Right cardiac atrium (tissue), 5 donors: Measurements from ENCODE around the gene TRMT5. TPM values are rescaled to one million over a fixed set of nuclear protein-coding genes. Genes with fewer than 3 reads are reported as not detected.
A peak's percentile ranks its signal among the peaks of the same experiment; 100 is the strongest.

Experiments
- ATAC-seq, 2 donors: fragments of 200-7000 bp; cut with Tn5 transposase; one replicate each; pipeline versions ENCODE4 v1.8.0 to v1.9.1; 2020; ENCODE audit warnings: moderate library complexity in 2 of 2, mild to moderate bottlenecking in 1 of 2
- DNase-seq, 3 donors: peaks; one replicate each; pipeline ENCODE4 v3.0.0-alpha.2; 2020
- H3K27ac ChIP-seq: one replicate; pipeline ENCODE4 v1.5.1; 2013; ENCODE audit warnings: mild to moderate bottlenecking, low read length, control low read depth, moderate library complexity
- H3K27me3 ChIP-seq: one replicate; pipeline ENCODE4 v1.6.1; 2013; ENCODE audit not compliant: control insufficient read depth, insufficient read depth
- H3K4me1 ChIP-seq: one replicate; pipeline ENCODE4 v1.6.1; 2013; ENCODE audit warnings: low read length; ENCODE audit not compliant: control insufficient read depth, insufficient read depth
- H3K4me3 ChIP-seq: one replicate; pipeline ENCODE4 v1.5.1; 2013; ENCODE audit warnings: low read length, control low read depth
- H3K9me3 ChIP-seq: one replicate; pipeline ENCODE4 v1.6.1; 2013; ENCODE audit warnings: low read length; ENCODE audit not compliant: control insufficient read depth
- WGBS: extraction: QIAGEN DNeasy Blood & Tissue Kit; methylation state at CpG from one replicate; pipeline ENCODE4 v1.1.7; 2013; 5-methylcytosine and 5-hydroxymethylcytosine counted together
- intact Hi-C, 4 donors: fragments of 100-400 bp; cut with DNase I; formaldehyde crosslinking; loops; one replicate each; pipeline versions ENCODE4 v1.11.0 to v1.14.0; 2022 to 2023
- polyA plus RNA-seq: library from polyadenylated mRNA; stranded (reverse); fragments of 200-250 nt; gene quantifications from one replicate; pipeline ENCODE4 v1.2.3, GENCODE V29; 2013
- total RNA-seq, 4 donors: library from RNA; stranded (reverse); fragmentation: NEBNext Ultra II Directional; extraction: Animal tissue kit (Norgen Biotek cat#: 25700); gene quantifications; one replicate each; pipeline ENCODE4 v1.2.1, GENCODE V29; 2021
- donor health status: healthy with polysubstance abuse.
- donor health status: DM: no; HTN: yes; CAD: no.
- donor health status: DM: no; HTN: no; CAD: no.
- donor health status: DM: no; HTN: yes; CAD: no; lungs with severe emphysema.
- donor health status: DM: yes; HTN: yes; CAD: no.

The TRMT5 gene
- total and polyA plus RNA-seq, 5 donors, result 3.2 to 9.4 (median 8.7) TPM

GRCh38 chr14:60963761-60964160 is 17.1 kb downstream of the TRMT5 start:
- no peak for ATAC-seq
- H3K27ac ChIP-seq, result no peak overlapping the region
- no peak overlapping the region for H3K4me3 ChIP-seq
- WGBS, result 58% methylated on average over 2 of the region's 2 CpGs
- no peaks in the 10 kb centered on the region for H3K27me3 ChIP-seq
- intact Hi-C loops, result no loop called here
- no peak for DNase-seq
- peaks cover 1% of the 10 kb centered on the region for H3K9me3 ChIP-seq
- H3K4me1 ChIP-seq, result no peaks in the 10 kb centered on the region

- peaks cover 2% of the 10 kb centered on the region for H3K9me3 ChIP-seq
- no peak for ATAC-seq
- intact Hi-C loops, result no loop called here
Measured at GRCh38 chr14:60958146-60958545, 22.7 kb downstream of the TRMT5 start.

DNA sequence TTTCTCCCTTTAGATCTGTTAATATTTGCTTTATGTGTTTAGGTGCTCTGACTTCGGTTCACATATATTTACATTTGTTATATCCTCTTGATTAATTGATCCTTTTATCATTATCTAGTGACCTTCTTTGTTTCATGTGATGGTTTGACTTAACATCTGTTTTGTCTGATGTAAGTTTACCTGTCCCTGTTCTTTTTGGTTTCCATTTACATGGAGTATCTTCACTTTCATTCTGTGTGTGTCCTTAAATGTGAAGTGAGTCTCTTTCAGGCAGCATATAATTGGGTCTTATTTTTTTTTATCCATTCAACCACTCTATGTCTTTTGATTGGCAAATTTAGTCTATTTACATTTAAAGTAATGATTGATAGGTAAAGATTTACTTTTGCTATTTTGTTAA is 24.2 kb downstream of the TRMT5 start:
- Histone ChIP-seq H3K4me1 (no peaks in the 10 kb centered on the region), H3K9me3 (peaks cover 2% of the 10 kb centered on the region), H3K27ac (no peak overlapping the region), H3K27me3 (no peaks in the 10 kb centered on the region), H3K4me3 (no peak overlapping the region)
- intact Hi-C loops, result no loop called here
- ATAC-seq (no peak), DNase-seq (no peak)
- 97% methylated on average over 1 of the region's 1 CpG for WGBS

More at GRCh38 chr14:60958146-60958545, 22.7 kb downstream of the TRMT5 start:
- Histone ChIP-seq H3K4me1 (no peaks in the 10 kb centered on the region), H3K4me3 (no peak overlapping the region), H3K27me3 (no peaks in the 10 kb centered on the region), H3K27ac (no peak overlapping the region)
- DNase-seq, result no peak

DNA sequence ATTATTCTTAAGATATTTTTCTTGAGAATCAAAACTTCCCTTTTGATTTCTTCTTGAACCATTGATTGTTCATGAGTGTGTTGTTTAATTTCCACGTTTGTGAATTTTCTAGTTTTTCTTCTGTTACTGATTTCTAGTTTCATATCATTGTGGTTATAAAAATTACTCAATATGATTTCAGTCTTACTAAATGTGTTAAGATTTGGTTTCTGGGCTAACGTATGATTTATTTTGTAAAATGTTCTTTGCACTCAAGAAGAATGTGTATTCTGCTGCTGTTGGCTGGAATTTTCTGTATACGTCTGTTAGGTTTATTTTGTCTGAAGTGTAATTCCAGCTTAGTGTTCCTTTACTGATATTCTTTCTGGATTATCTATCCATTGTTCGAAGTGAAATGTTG is 24.7 kb downstream of the TRMT5 start:
- intact Hi-C loops, result no loop called here
- Histone ChIP-seq H3K27ac (no peak overlapping the region), H3K9me3 (peaks cover 2% of the 10 kb centered on the region), H3K27me3 (no peaks in the 10 kb centered on the region), H3K4me1 (no peaks in the 10 kb centered on the region), H3K4me3 (no peak overlapping the region)
- DNase-seq (no peak), ATAC-seq (no peak)
- 92% methylated on average over 4 of the region's 4 CpGs for WGBS

DNA sequence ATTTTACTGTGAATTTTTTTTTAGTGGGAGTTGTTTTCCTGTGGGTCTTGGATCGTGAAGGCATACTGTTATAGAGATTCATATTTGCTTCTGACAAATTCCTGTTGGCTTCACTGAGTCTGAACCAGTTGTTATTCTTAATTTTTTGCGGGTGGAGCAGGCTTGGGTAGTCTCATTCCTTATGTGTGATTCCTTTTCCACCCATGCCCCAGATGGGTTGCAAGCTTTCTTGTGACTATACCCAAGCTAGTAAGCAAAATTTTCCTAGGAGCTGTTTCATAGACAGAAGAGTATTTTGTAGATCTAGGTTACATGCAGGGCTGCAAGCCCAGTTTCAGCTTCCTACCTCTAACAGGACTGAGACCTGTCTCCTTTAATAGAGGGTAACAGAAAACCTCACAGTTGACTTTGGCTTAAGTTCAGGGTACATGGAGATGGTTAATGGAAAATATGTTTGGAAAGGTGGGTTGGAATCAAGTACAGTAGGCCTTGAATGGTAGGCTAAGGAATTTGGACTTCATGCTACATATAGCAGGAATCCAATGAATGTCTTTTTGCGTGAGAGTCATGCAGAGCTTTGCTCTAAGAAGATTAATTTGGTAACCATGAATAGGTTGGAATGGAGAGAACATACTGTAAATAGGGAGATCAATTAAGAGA is 29.0 kb downstream of the TRMT5 start:
- intact Hi-C loops, result no loop called here
- Histone ChIP-seq H3K4me1 (no peaks in the 10 kb centered on the region), H3K4me3 (no peak overlapping the region), H3K9me3 (no peaks in the 10 kb centered on the region), H3K27ac (no peak overlapping the region), H3K27me3 (no peaks in the 10 kb centered on the region)
- no peak for DNase-seq
- WGBS, result 48% methylated on average over 3 of the region's 3 CpGs
- ATAC-seq, result no peak

GRCh38 chr14:60946773-60947172 is 34.1 kb downstream of the TRMT5 start:
- no peak overlapping the region for H3K27ac ChIP-seq
- H3K9me3 ChIP-seq, result no peaks in the 10 kb centered on the region
- no peaks in the 10 kb centered on the region for H3K27me3 ChIP-seq
- DNase-seq (no peak), ATAC-seq (no peak)
- H3K4me1 ChIP-seq, result no peaks in the 10 kb centered on the region
- intact Hi-C loops, result no loop called here
- 82% methylated on average over 3 of the region's 3 CpGs for WGBS
- no peak overlapping the region for H3K4me3 ChIP-seq

GRCh38 chr14:60945984-60946383 is 34.9 kb downstream of the TRMT5 start:
- H3K9me3 ChIP-seq, result no peaks in the 10 kb centered on the region
- no peaks in the 10 kb centered on the region for H3K27me3 ChIP-seq
- H3K27ac ChIP-seq, result no peak overlapping the region
- ATAC-seq (no peak), DNase-seq (no peak)
- no peaks in the 10 kb centered on the region for H3K4me1 ChIP-seq
- 96% methylated on average over 1 of the region's 1 CpG for WGBS
- no peak overlapping the region for H3K4me3 ChIP-seq
- intact Hi-C loops, result no loop called here

- ATAC-seq, result peak; percentile 69 to 77
- H3K27me3 ChIP-seq, result no peaks in the 10 kb centered on the region
- H3K4me1 ChIP-seq, result no peaks in the 10 kb centered on the region
- no peak overlapping the region for H3K4me3 ChIP-seq
- DNase-seq, result peak in 1 of 3 donors; percentile 40
- no peaks in the 10 kb centered on the region for H3K9me3 ChIP-seq
- 19% methylated on average over 4 of the region's 4 CpGs for WGBS
- no peak overlapping the region for H3K27ac ChIP-seq
- intact Hi-C loops, result no loop called here
Measured at GRCh38 chr14:60944204-60944603, 36.7 kb downstream of the TRMT5 start.

- H3K27ac ChIP-seq, result no peak overlapping the region
- H3K4me3 ChIP-seq, result no peak overlapping the region
- no peak for DNase-seq
- no peaks in the 10 kb centered on the region for H3K4me1 ChIP-seq
- ATAC-seq, result no peak
- no peaks in the 10 kb centered on the region for H3K27me3 ChIP-seq
- no peaks in the 10 kb centered on the region for H3K9me3 ChIP-seq
- intact Hi-C loops, result no loop called here
- 79% methylated on average over 1 of the region's 1 CpG for WGBS
Measured at GRCh38 chr14:60943637-60944032, 37.2 kb downstream of the TRMT5 start.

DNA sequence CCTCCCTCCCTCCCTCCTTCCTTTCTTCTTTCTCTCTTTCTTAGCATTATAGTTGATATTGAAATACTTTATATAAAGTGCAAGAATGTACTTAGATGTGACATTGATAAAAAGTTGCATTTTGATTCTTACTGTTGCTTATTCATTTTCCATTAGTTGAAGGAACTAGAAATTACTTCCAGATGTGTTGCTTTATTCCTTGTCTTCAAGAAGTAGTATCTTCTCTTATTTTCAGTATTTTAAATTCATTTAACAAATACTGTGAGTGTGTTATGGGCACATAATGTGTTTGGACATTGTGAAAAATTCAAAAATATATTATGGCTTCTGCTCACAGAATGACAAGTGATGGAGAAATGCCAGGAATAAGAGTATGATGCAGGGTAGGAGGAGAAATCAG is 45.6 kb downstream of the TRMT5 start:
- no peaks in the 10 kb centered on the region for H3K9me3 ChIP-seq
- ATAC-seq (no peak), DNase-seq (no peak)
- intact Hi-C loops, result no loop called here
- H3K27me3 ChIP-seq, result no peaks in the 10 kb centered on the region
- no peak overlapping the region for H3K4me3 ChIP-seq
- H3K27ac ChIP-seq, result no peak overlapping the region
- no peaks in the 10 kb centered on the region for H3K4me1 ChIP-seq

DNA sequence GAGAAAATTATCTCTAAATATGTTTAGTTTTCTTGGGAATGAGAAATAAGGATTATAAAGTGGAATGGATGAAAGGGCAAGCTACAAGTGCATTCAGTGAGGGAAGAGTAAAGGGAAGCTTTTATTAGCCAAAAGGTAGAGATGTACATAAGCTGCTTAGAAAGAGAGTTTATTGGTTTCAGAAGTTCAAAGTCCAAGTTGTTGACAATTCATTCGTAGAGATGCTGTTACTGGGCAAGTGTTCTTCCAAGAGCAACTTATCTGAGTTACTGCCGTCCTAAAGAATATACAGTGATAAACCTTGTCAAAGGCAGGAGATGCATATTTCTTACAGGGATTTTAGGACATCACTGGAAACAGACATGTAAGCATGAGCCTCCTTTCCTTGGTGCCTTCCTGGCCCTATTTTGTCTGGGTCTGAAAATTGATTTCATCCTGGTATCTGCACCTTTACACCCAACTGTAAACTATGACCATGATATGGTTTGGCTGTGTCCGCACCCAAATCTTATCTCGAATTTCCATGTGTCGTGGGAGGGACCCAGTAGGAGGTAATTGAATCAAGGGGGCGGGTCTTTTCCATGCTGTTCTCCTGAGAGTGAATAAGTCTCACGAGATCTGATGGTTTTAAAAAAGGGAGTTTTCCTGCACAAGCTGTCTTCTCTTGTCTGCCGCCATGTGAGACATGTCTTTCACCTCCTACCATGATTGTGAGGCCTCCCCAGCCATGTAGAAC is 46.8 kb downstream of the TRMT5 start:
- H3K27me3 ChIP-seq, result no peaks in the 10 kb centered on the region
- H3K27ac ChIP-seq, result no peak overlapping the region
- H3K4me1 ChIP-seq, result no peaks in the 10 kb centered on the region
- WGBS, result 76% methylated on average over 8 of the region's 8 CpGs
- ATAC-seq (no peak), DNase-seq (no peak)
- intact Hi-C loops, result no loop called here
- H3K9me3 ChIP-seq, result no peaks in the 10 kb centered on the region
- H3K4me3 ChIP-seq, result no peak overlapping the region
